GM19438 (cell line): ENCODE results near the gene NGB.

Source experiments
- ATAC-seq: cut with Tn5 transposase; IDR thresholded peaks from one replicate; pipeline ENCODE4 v1.9.1; 2021; ENCODE audit warnings: low read depth; ENCODE audit not compliant: unreplicated experiment

The NGB gene

GRCh38 chr14:77265561-77266335, 5.3 kb downstream of the NGB start:
- ATAC-seq = no peak

- no peak for ATAC-seq
Observed at GRCh38 chr14:77265187-77265515, 5.9 kb downstream of the NGB start.

GRCh38 chr14:77264466-77265186, 6.4 kb downstream of the NGB start:
- ATAC-seq = no peak

GRCh38 chr14:77260631-77261030, 10.4 kb downstream of the NGB start:
- no peak for ATAC-seq

GRCh38 chr14:77260199-77260598, 10.8 kb downstream of the NGB start:
- no peak for ATAC-seq

- no peak for ATAC-seq
Observed at GRCh38 chr14:77259025-77259715, 11.8 kb downstream of the NGB start.

- ATAC-seq = no peak
Observed at GRCh38 chr14:77258566-77258965, 12.4 kb downstream of the NGB start.

- no peak for ATAC-seq
Observed at GRCh38 chr14:77257700-77258099, 13.3 kb downstream of the NGB start.

- no peak for ATAC-seq
Observed at GRCh38 chr14:77256694-77257093, 14.3 kb downstream of the NGB start.

GRCh38 chr14:77253333-77254190, 17.4 kb downstream of the NGB start:
- ATAC-seq = no peak

GRCh38 chr14:77251870-77252269, 19.1 kb downstream of the NGB start:
- ATAC-seq = no peak

GRCh38 chr14:77250927-77251326, 20.1 kb downstream of the NGB start:
- no peak for ATAC-seq

- no peak for ATAC-seq
Observed at GRCh38 chr14:77249286-77249685, 21.7 kb downstream of the NGB start.

- no peak for ATAC-seq
Observed at GRCh38 chr14:77248666-77249065, 22.3 kb downstream of the NGB start.

GRCh38 chr14:77246784-77247183, 24.2 kb downstream of the NGB start:
- ATAC-seq = no peak

- ATAC-seq = no peak
Observed at GRCh38 chr14:77245820-77246219, 25.2 kb downstream of the NGB start.

- ATAC-seq = no peak
Observed at GRCh38 chr14:77243853-77244252, 27.2 kb downstream of the NGB start.

- ATAC-seq = no peak
Observed at GRCh38 chr14:77242752-77243151, 28.3 kb downstream of the NGB start.

GRCh38 chr14:77241955-77242354, 29.1 kb downstream of the NGB start:
- ATAC-seq = no peak

GRCh38 chr14:77240336-77240915, 30.6 kb downstream of the NGB start:
- no peak for ATAC-seq
